Measurements from ENCODE around the gene STIM1. TPM values are rescaled to one million over a fixed set of nuclear protein-coding genes. Genes with fewer than 3 reads are reported as not detected.

Gene STIM1
- total RNA-seq, 1 donor from 2014 or later: 77.6 TPM

DNA sequence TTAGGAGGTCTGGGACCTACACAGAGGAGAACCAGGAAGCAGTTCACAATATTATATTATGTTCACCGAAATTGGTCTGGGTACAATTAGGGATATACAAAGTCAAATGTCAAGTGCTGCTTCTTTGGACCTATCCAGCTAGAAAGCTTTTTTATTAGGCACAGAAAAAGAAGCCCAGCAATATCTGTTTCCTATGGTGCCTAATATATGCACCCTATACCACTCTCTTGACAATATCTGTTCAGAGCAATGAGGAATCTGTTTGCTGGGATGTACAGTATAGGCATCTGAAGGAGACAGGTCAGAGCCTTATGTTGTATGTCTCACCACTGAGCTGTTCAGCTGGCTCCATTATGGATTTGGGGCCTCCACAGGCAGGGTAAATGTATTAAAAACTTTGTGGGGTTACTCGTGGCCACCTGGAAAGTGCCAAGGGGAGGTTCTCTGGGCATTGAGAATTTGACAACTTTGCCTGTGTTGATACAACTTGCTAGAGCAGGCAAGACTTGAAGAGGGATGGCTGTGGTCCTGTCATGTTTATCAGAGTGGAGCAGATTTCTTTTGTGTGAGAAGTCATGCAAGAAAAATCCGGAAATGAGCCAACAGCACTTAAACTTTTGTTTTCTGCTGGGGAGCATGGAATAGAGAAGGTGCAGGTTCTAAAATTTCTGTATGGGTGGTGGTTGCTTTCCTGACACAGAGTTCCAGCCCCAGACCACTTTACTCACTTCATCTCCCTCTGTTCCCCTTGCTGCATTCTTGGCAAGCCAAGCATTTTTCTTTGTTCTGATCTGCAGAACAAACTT, 10.1 kb downstream of the STIM1 start:
- Mint-ChIP-seq H3K4me3 (ENCODE audit: low read depth) (peak overlapping the region; percentile 15), H3K36me3 (ENCODE audit: low read depth) (peaks cover 31% of the 10 kb centered on the region), H3K9me3 (no peaks in the 10 kb centered on the region), H3K27me3 (ENCODE audit: low read depth) (no peaks in the 10 kb centered on the region), H3K27ac (peak overlapping the region; percentile 74), H3K4me1 (ENCODE audit: low read depth) (peaks cover 77% of the 10 kb centered on the region)
- DNase-seq (ENCODE audit: low spot score): no peak
- intact Hi-C loops (cut with micrococcal nuclease): no loop called here

DNA sequence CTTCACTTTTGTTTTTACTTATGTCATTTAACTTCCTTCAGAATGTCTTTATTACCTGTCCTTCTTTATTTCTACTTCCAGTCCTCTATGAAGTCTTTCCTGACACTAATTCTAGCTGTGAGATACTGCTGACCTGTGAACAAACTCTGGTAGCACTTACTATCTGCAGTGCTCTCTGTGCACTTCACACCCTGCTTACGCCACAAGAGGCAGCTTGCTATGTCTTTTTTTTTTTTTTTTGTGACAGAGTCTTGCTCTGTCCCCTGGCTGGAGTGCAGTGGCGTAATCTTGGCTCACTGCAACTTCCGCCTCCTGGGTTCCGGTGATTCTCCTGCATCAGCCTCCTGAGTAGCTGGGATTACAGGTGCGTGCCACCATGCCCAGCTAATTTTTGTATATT, 10.7 kb downstream of the STIM1 start:
- no peak for DNase-seq (ENCODE audit: low spot score)
- intact Hi-C loops (cut with micrococcal nuclease): no loop called here
- peaks cover 34% of the 10 kb centered on the region for H3K36me3 Mint-ChIP-seq (ENCODE audit: low read depth)
- H3K27ac Mint-ChIP-seq: peak overlapping the region; percentile 74
- peak overlapping the region; percentile 13 for H3K4me3 Mint-ChIP-seq (ENCODE audit: low read depth)
- no peaks in the 10 kb centered on the region for H3K27me3 Mint-ChIP-seq (ENCODE audit: low read depth)
- peaks cover 76% of the 10 kb centered on the region for H3K4me1 Mint-ChIP-seq (ENCODE audit: low read depth)
- H3K9me3 Mint-ChIP-seq: no peaks in the 10 kb centered on the region

DNA sequence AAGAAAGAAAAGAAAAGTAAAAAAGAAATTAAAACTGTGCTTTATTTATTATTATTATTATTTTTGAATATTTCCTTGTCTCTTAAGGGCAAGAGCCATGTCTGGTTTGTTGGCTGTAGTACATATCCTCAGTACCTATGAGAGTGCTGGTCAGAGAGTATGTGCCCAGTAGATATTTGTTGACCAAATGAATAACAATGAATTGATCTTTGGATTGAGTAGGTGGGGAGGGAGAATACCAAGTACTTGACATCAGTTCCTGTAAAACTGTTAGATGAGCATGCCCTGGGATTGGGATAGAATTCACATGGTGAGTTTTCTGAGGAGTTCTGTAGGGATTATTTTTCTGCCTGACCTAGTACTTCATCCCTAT, 11.4 kb downstream of the STIM1 start:
- intact Hi-C loops (cut with micrococcal nuclease): no loop called here
- Mint-ChIP-seq H3K36me3 (ENCODE audit: low read depth) (peaks cover 39% of the 10 kb centered on the region), H3K27ac (peak overlapping the region; percentile 82), H3K4me1 (ENCODE audit: low read depth) (peaks cover 77% of the 10 kb centered on the region), H3K27me3 (ENCODE audit: low read depth) (no peaks in the 10 kb centered on the region), H3K4me3 (ENCODE audit: low read depth) (peak overlapping the region; percentile 34), H3K9me3 (no peaks in the 10 kb centered on the region)
- no peak for DNase-seq (ENCODE audit: low spot score)

DNA sequence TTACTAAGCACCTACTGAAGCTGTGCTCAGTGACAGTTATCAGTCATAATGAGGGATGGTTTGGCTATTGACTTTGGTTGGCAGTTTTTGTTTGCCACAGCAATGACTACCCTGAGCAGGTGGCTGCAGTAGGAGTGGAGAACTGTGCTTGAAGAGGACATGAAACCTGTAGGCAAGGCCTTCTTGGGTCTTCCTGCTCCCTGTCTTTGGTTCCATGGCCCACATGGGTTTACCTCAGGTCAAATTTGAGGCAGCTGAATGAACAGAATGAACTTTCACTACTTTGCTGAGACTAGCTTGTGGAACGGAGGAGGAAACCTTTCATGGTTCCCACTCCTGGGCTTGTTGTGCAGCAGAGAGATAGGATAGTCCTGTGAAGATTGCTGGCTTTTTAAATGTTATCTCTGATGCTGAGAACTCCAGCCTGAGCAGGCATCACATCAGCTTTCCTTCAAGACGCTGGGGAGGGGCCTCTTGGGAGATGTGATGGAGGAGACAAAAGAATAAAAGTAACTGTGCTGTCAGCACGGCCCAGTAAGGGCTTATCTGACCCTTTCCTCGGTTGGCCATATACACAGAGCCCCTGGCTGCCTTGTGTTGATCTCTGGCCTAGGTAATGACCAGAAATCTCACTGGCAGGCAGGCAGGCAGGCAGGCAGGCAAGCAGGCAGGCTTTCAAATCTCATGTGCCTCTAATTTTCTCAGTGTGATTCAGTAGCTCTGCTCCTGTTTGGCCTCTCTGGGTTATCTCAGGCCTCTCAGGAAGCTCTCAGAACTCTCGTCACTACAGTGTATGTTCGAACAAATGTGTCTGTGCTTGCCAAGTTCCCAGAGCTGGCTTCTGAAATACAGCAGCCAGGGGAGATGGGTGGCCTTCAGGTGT, 12.0 kb downstream of the STIM1 start:
- H3K4me3 Mint-ChIP-seq (ENCODE audit: low read depth): peak overlapping the region; percentile 34
- H3K9me3 Mint-ChIP-seq: no peaks in the 10 kb centered on the region
- H3K36me3 Mint-ChIP-seq (ENCODE audit: low read depth): peaks cover 35% of the 10 kb centered on the region
- intact Hi-C loops (cut with micrococcal nuclease): no loop called here
- peak overlapping the region; percentile 82 for H3K27ac Mint-ChIP-seq
- no peak for DNase-seq (ENCODE audit: low spot score)
- H3K4me1 Mint-ChIP-seq (ENCODE audit: low read depth): peaks cover 74% of the 10 kb centered on the region
- no peaks in the 10 kb centered on the region for H3K27me3 Mint-ChIP-seq (ENCODE audit: low read depth)

DNA sequence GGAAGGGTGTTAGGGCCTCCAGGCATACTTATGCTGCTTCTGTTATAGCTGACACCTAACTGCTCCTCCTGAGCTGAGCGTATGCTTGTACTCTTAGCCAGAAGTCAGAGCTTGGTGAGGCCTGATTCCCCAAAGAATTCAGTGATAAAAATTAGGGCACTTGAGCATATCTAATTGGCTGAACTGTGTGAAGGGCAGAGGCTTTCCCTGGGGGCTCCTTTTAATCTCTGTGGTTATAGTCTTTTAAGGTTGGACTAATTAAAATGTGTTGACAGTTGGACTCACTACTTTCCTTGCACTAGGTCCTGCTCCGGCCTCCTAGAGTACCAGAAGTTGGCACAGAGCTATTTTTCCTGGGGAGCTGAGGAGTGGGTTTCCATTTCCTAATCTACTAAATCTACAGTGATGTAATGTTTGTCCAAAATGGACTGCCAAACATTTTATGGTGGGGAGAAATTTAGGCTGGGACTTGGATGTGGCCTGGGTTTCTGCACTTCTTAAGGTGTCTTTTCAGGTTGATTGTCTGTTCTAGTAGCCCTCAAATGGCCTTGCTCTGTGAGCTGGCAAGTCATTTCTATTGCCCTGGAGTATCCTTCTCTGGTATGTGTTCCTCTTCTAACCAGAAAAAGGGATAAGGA, 18.4 kb downstream of the STIM1 start:
- no peaks in the 10 kb centered on the region for H3K27me3 Mint-ChIP-seq (ENCODE audit: low read depth)
- no peaks in the 10 kb centered on the region for H3K9me3 Mint-ChIP-seq
- H3K36me3 Mint-ChIP-seq (ENCODE audit: low read depth): peaks cover 14% of the 10 kb centered on the region
- H3K27ac Mint-ChIP-seq: no peak overlapping the region
- H3K4me1 Mint-ChIP-seq (ENCODE audit: low read depth): peaks cover 55% of the 10 kb centered on the region
- intact Hi-C loops (cut with micrococcal nuclease): no loop called here
- DNase-seq (ENCODE audit: low spot score): no peak
- H3K4me3 Mint-ChIP-seq (ENCODE audit: low read depth): no peak overlapping the region

DNA sequence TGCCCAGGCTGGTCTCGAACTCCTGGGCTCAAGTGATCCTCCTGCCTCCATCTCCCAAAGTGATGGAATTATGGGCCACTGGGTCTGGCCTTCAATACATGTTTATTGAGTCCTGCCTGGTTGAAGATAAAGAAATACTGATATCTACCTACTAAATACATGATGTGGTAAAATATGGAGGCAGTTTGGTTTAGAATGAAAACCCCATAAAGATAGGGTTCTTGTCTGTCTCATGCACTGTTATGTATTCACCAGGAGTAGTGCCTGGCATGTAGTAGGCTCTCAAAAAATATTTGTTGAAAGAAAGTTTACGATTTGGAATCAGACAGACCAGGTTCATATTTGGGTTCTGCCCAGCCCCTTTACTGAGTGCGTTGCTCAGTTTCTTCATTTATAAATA, 21.1 kb downstream of the STIM1 start:
- intact Hi-C loops (cut with micrococcal nuclease): no loop called here
- no peak overlapping the region for H3K4me3 Mint-ChIP-seq (ENCODE audit: low read depth)
- H3K9me3 Mint-ChIP-seq: no peaks in the 10 kb centered on the region

DNA sequence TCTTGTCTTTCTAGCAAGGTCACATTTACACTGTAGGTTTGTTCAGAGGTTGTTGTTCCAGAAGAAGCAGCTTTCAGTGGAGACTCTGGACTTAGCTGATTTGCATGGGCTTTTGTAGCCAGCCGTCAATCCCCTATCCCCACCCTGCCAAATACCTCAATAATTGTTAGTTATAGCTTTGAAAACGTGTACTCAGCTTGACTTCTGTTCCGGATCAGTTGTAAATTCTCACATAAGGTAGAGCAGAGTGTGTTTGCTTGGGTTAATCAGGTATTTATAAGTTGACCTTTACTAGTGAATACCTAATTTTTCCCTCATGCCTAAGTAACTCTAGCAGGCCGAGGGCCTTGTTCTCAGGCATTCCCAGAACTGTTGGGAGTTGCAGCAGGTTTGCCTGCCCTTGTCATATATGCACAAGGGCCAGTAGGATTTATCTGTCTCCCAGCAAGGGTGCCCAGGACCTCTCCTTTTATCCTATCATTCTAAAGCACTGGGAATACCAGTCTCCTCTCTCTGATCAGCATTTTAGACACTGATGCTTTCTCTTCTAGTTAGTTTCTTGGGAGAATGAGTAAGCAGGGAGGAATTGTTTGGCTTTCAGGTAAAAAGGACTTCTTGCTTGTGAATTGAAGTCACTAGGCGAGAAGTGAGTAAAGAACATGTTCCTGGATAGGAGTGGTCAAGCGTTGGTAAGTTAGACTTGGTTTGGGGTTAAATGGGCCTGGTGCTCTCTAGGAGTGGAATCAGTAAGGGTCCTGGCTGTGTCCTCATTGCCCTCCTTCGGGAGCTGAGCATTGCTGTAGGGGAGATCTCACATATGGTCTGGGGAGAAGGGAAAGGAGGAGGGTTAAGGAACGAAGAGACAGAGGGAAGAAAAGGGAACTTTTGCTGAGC, 22.1 kb downstream of the STIM1 start:
- H3K36me3 Mint-ChIP-seq (ENCODE audit: low read depth): peaks cover 9% of the 10 kb centered on the region
- no peaks in the 10 kb centered on the region for H3K9me3 Mint-ChIP-seq
- H3K27me3 Mint-ChIP-seq (ENCODE audit: low read depth): no peaks in the 10 kb centered on the region
- no peak for DNase-seq (ENCODE audit: low spot score)
- H3K27ac Mint-ChIP-seq: peak overlapping the region; percentile 47
- H3K4me1 Mint-ChIP-seq (ENCODE audit: low read depth): peaks cover 52% of the 10 kb centered on the region
- H3K4me3 Mint-ChIP-seq (ENCODE audit: low read depth): no peak overlapping the region
- intact Hi-C loops (cut with micrococcal nuclease): no loop called here

More for the DNA sequence above, 21.1 kb downstream of the STIM1 start:
- H3K36me3 Mint-ChIP-seq (ENCODE audit: low read depth): peaks cover 10% of the 10 kb centered on the region
- H3K27me3 Mint-ChIP-seq (ENCODE audit: low read depth): no peaks in the 10 kb centered on the region
- H3K27ac Mint-ChIP-seq: no peak overlapping the region
- DNase-seq (ENCODE audit: low spot score): no peak
- H3K4me1 Mint-ChIP-seq (ENCODE audit: low read depth): peaks cover 56% of the 10 kb centered on the region

DNA sequence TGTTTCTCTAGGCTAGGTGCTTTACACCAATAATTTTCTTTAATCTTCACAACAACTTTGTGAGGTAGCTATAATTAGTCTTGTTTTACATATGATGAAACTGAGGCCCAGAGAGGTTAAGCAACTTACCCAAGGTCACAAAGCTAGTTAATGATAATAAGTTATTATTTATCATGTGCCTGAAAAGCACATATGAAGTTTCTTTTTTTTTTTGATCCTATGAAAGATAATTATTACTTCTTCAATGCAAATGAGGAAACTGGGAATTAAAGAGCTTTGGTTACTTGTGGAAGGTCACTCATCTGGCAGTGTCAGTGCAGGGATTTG, 22.8 kb downstream of the STIM1 start:
- intact Hi-C loops (cut with micrococcal nuclease): no loop called here
- Mint-ChIP-seq H3K9me3 (no peaks in the 10 kb centered on the region), H3K36me3 (ENCODE audit: low read depth) (peaks cover 6% of the 10 kb centered on the region), H3K4me3 (ENCODE audit: low read depth) (no peak overlapping the region), H3K27ac (no peak overlapping the region), H3K4me1 (ENCODE audit: low read depth) (peaks cover 55% of the 10 kb centered on the region), H3K27me3 (ENCODE audit: low read depth) (no peaks in the 10 kb centered on the region)
- DNase-seq (ENCODE audit: low spot score): no peak

DNA sequence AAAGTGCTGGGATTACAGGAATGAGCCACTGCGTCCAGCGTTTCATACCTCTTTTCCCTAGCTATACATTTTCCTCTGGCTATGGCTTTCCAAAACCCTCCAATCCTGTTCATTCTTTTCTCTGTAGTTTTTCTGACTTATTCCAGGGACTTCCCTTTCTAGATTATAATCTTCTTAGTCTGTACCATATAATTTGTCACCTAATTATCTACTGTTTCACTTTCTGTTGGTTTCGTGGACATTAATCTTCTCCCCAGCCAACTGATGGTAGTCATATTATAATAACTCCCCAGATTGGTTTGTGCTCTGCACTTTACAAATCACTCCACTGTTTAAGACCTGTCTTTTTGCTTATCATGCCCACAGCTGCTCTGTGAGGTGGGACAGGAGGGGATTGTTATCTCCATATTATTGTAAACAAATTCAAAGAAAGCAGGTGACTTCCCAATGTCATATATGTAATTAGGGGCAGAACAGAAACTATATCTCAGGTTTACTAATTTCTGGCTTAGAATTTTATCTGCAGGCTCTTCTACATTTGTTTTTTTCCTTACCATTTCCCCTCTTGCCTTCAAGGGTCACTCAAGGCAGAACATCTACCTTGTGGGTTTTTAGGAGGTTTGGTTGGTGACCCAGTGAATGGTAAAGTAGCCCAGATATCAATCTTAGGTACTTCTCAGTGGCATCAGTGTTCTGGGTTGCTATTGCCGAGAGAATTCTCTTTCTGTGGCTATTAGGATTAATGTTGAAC, 23.9 kb downstream of the STIM1 start:
- no peaks in the 10 kb centered on the region for H3K27me3 Mint-ChIP-seq (ENCODE audit: low read depth)
- no peak for DNase-seq (ENCODE audit: low spot score)
- peaks cover 59% of the 10 kb centered on the region for H3K4me1 Mint-ChIP-seq (ENCODE audit: low read depth)
- no peaks in the 10 kb centered on the region for H3K9me3 Mint-ChIP-seq
- peak overlapping the region; percentile 6 for H3K4me3 Mint-ChIP-seq (ENCODE audit: low read depth)
- peaks cover 10% of the 10 kb centered on the region for H3K36me3 Mint-ChIP-seq (ENCODE audit: low read depth)
- peak overlapping the region; percentile 74 for H3K27ac Mint-ChIP-seq
- intact Hi-C loops (cut with micrococcal nuclease): loop anchor here (1.0 kb wide), 1 partner anchor 18 kb away; no protein-coding TSS in a partner anchor

DNA sequence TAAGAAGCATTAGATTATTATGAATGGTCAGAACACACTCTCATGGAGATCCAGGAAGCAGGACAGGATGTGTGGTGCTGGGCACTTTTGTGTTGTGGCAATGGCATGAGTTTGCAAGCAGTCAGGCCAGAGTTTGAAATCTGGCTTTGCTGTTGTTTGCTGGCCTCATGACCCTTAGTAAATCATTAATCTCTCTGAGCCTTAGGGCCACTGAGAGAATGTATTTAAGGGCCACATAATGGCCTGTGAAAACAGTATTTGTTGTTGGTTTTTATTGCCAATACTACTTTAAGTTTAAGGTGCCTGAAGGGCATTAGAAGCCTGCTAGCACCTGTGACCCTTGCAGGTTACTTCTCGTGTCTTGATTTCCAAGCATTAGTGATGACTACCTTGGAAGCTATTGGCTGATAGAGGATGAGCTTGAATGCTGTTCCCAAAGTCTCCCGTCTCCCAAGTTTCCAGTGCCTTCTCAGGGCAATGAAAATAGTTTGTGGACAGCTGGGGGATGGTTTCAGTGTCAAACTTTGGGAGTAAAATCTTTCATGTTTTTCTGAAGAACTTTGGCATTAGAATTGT, 24.6 kb downstream of the STIM1 start:
- intact Hi-C loops (cut with micrococcal nuclease): loop anchor here (1.0 kb wide), 1 partner anchor 19 kb away; no protein-coding TSS in a partner anchor
- Mint-ChIP-seq H3K27ac (peak overlapping the region; percentile 80), H3K27me3 (ENCODE audit: low read depth) (no peaks in the 10 kb centered on the region), H3K4me1 (ENCODE audit: low read depth) (peaks cover 55% of the 10 kb centered on the region), H3K4me3 (ENCODE audit: low read depth) (no peak overlapping the region), H3K36me3 (ENCODE audit: low read depth) (peaks cover 8% of the 10 kb centered on the region), H3K9me3 (no peaks in the 10 kb centered on the region)
- DNase-seq (ENCODE audit: low spot score): no peak

DNA sequence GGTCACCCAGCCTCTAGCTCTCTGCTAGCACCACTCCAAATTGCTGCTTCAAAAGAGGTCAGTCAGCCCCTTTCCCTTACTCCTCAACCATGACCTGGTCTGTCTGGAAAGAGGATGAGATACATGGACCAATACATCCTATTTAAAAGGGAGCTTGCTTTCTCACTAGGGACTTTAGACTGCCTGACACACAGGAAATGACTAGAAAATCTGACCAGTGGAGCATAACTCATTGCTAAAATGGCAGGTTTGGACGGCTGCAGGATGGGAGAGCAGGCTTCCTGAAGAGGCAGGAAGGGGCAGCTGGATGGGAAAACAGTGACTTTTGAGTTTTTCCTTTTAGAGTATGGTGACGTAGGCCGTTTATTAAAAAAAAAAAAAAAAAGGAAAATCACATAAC, 25.3 kb downstream of the STIM1 start:
- peaks cover 53% of the 10 kb centered on the region for H3K4me1 Mint-ChIP-seq (ENCODE audit: low read depth)
- peaks cover 8% of the 10 kb centered on the region for H3K36me3 Mint-ChIP-seq (ENCODE audit: low read depth)
- peak overlapping the region; percentile 80 for H3K27ac Mint-ChIP-seq
- H3K27me3 Mint-ChIP-seq (ENCODE audit: low read depth): no peaks in the 10 kb centered on the region
- intact Hi-C loops (cut with micrococcal nuclease): no loop called here
- H3K9me3 Mint-ChIP-seq: no peaks in the 10 kb centered on the region
- no peak for DNase-seq (ENCODE audit: low spot score)
- peak overlapping the region; percentile 3 for H3K4me3 Mint-ChIP-seq (ENCODE audit: low read depth)

Data from activated T-helper 2 cell treated with anti-CD3 and anti-CD28 coated beads, Interferon-gamma antibody, Interleukin-2, Interleukin-4, amounts not matched to agents 10 μg/mL and 5 μg/mL and 100 μg/mL, durations not matched to agents 14 hours and 24 hours and 36 hours (primary cell).